GM19463 (cell line): ENCODE data around the gene LAMC1.

Experiments used
- ATAC-seq: cut with Tn5 transposase; IDR thresholded peaks from one replicate; pipeline ENCODE4 v1.9.1; 2021; ENCODE audit warnings: mild to moderate bottlenecking, moderate library complexity; ENCODE audit not compliant: unreplicated experiment

LAMC1 gene

DNA sequence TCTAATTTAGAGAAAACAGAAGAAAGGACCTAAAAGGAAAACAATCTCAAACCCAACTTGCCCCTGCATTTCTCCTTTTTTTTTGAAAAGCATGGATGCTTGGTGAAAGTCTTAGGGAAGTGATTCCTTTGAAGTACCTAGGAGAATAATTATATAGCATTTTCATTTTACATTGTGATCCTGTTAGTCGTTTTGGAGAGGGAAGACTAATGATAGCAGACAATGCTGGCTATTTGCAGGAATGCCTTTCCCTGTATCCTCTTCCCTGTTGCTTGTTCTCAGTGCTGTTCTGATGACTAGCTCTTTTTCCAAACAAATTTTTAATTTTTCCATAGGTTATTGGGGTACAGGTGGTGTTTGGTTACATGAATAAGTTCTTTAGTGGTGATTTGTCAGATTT is 53.9 kb downstream of the LAMC1 start:
- no peak for ATAC-seq

GRCh38 chr1:183079712-183080388 is 56.6 kb downstream of the LAMC1 start:
- ATAC-seq: no peak

DNA sequence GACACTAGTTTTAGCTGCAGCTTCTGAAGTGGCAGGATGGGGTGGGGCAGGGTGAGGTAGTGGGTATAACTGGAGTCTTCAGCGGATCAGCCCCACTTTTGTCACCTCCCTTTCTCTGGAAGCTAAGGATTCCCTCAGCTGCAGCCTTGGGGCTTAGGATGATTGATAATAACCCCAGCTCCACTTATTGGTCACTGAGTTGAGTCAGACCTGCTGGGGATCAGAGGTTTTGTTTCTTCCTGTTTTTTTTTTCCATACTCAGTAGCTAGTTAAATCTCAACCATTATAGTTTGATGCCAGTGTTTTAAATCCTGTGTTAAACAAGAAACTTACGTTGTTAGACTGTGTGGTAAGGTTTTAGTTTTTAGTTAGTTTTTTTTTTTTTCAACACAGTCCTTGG is 57.2 kb downstream of the LAMC1 start:
- no peak for ATAC-seq

GRCh38 chr1:183081402-183082120 is 58.3 kb downstream of the LAMC1 start:
- no peak for ATAC-seq

DNA sequence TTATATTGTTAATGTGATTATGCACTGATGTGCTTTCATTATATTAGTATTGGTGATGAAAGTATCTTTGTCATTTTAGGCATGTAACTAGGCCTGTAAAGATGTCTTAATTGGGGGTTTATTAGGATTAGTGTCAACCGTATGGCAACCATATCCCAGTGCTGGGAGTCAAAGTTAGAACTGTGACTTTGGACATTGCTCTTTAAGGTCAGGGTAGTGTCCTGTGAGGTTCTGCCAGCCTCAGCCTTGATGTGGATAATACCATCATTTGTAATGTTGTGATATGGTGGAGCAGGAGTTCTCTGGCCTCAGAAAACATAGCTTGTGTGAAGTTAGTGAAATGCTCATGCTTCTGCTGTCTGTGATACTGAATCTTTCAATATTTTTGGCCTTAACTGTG is 59.4 kb downstream of the LAMC1 start:
- ATAC-seq: no peak

GRCh38 chr1:183087001-183087400 is 63.8 kb downstream of the LAMC1 start:
- ATAC-seq: no peak

GRCh38 chr1:183089025-183089639 is 65.9 kb downstream of the LAMC1 start:
- ATAC-seq: no peak

DNA sequence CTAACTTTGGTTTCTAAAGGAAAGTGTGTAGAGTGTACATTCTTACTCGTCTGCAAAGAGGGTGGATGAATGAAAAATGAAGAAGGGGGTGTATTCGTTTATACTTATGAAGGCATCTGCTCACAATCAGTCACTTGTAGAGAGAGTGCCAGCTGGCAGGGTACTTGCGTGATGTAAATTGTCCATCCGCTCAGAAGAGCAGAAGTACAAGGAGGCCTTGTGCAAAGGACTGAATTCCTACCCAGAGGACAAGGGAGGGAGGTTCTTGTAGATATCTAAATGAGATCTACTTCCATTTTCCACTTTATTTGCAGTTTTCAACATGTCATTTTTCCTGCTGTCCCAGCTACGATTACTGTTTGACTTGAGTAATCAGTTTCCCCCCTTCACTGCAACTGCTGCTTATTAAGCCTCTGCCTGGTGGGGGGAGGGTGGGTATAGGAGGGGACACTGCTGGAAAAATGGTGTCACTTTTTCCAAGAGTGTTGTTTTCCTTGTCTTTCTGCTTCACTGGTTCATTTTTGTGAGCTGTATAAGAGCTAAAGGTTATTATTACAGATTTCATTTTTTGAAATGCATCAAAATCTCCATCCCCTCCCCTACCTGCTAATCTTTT is 67.3 kb downstream of the LAMC1 start:
- no peak for ATAC-seq

DNA sequence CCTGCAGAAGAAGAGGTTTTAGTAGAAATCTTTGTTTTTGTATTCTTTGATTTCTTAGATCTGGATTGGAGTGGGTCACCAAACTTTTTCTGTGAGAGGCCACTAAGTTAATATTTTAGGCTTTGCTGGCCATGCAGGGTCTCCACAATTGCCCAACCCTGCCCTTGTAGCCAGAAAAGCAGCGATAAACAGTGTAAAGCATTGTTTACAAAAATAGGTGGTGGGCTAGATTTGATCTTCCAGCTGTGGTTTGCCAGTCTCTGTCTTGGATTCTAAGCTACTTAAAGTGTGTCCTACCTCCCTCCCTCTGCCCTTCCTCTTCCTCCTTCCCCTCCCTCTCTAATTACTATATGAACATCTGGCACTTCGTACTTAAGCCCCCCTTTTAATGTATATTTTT is 68.0 kb downstream of the LAMC1 start:
- ATAC-seq: no peak

DNA sequence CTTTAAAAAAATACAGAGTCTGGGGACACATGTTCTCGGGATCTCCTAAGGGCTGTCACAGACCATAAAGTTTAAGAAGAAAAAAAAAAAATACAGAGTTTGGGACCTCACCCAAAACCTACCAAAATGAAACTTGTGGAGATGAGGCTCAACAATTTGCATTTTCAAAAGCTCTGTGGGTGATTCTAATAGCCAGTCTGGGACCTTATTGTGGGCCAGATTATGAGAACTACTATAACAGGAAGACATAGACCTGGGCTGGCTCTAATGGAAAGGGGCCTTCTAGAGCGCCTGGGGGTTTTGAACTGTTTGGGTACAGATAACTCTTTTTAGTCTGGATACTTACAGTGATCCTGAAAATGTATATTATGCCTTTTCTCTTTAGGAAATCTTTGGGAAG is 69.1 kb downstream of the LAMC1 start:
- ATAC-seq: no peak

DNA sequence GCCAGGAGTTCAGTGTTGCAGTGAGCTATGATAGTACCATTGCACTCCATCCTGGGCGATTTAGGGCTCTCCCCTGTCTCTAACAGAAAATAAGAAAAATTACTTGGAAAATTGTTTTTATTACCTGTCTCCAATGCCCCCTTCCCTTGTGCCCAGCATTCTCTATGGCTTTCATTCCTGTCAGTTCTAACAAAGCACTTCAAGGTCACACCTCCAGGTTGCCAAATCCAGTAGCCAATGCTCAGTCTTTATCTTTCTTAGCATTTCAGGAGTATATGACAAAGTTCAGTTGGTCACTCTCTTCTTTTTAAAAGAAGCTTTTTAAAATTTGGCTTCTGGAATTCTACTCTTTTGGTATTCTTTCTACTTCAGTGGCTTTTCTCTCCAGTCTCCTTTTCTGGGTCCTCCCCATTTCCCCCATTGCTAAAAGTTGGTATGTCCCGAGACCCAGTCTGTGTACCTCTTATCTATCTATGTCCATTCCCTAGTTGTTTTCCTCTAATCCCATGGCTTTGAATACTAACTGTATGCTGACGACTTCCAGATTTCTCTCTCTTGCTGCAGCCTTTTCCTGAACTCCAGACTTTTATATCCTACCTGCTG is 69.9 kb downstream of the LAMC1 start:
- no peak for ATAC-seq

GRCh38 chr1:183093786-183094298 is 70.6 kb downstream of the LAMC1 start:
- ATAC-seq: no peak

DNA sequence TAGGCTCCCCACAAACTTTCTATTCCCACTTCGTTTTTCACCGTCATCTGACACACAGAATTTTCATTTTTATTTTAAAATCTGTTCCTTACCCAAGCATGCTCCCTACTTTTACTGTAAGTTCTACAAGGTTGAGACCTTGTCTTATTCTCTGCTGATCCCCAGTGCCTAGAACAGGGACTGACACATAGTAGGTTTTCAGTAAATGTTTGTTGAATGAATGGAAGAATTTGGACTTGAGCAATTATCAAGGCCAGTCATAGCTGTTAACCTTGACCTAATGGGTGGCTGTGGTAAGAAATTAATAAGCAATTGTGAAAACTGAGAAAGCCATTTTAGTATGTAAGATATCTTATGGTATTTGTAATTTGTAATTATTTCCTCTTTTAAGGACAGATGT is 71.1 kb downstream of the LAMC1 start:
- ATAC-seq: no peak

DNA sequence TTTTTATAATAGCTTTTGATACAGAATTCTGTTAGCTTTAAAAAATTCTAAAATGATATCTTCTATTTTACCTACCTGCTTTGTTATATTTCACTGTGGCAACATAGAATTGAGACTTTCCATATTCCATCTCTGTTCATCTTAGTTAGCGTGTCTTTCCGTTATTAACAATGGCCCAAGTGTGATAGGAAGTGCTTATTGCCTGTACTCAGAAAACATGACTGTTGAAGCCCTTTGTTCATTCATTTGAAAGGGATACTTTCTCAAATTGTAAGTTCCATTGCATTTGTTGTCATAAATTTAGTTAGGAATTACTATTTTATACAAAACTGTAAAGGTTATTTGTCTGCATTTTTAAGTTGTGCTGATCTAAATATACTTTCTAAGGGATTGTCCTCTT is 73.1 kb downstream of the LAMC1 start:
- no peak for ATAC-seq

DNA sequence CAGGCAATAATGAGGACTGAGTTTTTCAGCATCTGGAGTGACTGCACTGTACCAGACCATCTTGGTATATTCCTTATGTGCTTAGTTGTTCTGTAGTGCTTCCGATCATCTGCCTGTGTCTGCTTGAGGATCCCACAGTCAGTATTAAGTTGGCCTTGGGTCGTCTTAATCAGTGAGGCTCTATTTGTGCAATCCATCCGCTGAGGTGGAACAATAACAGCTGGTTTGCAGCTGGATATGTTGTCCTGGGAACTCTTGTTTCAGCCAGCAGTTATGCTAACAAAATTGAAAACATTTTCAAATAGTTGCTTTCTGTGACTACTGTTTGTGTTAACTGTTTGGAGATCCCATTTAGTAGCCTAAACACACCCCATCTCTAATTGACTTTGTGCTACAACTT is 73.7 kb downstream of the LAMC1 start:
- ATAC-seq: no peak

- no peak for ATAC-seq
Measured at GRCh38 chr1:183097438-183098051, 74.3 kb downstream of the LAMC1 start.

GRCh38 chr1:183098317-183098716 is 75.1 kb downstream of the LAMC1 start:
- no peak for ATAC-seq

GRCh38 chr1:183100361-183100974 is 77.2 kb downstream of the LAMC1 start:
- ATAC-seq: no peak

- ATAC-seq: no peak
Measured at GRCh38 chr1:183101081-183101480, 77.9 kb downstream of the LAMC1 start.

DNA sequence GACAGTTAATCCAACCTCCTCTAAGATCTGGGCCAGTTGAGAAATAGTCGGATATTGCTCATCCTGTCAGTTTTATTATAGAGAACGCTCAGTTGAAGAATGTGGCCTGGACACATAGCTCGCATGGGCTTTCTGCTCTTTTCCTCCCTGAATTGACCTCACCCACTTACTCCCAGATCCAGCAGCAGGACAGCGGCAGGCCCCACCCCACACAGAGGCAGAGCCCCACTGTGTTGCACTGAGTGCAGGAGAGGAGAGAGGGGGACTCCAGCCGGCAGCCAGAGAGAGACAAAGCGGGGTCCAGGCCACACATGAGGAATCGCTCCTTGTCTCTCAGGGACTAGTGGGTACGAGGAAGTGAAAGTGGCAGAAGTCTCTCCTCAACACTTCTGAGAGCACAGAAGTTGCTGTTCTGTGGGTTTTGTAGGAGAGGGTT is 78.6 kb downstream of the LAMC1 start:
- ATAC-seq: peak; percentile 77
